ENCODE measurements around the gene SOWAHD.

DNA sequence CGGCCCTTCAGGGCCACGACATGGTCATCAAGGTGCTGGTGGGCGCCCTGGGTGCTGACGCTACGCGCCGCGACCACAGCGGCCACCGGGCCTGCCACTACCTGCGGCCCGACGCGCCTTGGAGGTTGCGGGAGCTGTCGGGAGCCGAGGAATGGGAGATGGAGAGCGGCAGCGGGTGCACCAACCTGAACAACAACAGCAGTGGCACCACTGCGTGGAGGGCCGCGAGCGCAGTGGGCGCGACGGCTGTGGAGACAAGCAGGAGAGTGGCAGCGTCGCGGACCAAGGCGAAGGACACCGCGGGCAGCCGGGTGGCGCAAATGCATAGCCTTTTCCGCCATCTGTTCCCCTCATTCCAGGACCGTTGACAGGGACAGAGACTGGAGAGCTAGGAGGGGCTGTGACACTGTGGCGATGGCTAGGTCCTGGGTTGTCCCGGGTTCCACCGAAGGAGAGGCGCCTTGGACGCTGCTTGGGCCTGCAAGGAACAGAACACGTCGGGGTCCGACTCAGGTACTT lies 919 bp downstream of the SOWAHD start:
- no peak for TF ChIP-seq POLR2A (IDR thresholded peaks at IDR 0.05; ENCODE audit: low read length)
- no peak for TF ChIP-seq GATA1 (IDR thresholded peaks at IDR 0.05; ENCODE audit: low read depth, low read length)

Data from erythroblast (primary cell).